GM20000 (cell line): ENCODE measurements around the gene CDIPT.
"Not testable (repeated sequence)": the region's sequence is repeated elsewhere in the genome, so short reads cannot be mapped to it uniquely, and the experiment has no call there.

Experiments
- DNase-seq: peaks from one replicate; pipeline ENCODE4 v3.0.0; 2012; ENCODE audit warnings: low spot score
- CTCF ChIP-seq: IDR thresholded peaks from 2 replicates; pipeline ENCODE4 v1.5.1; 2012; ENCODE audit warnings: mild to moderate bottlenecking, control low read depth; ENCODE audit errors: extremely low read depth, missing control alignments

Gene CDIPT

GRCh38 chr16:29876594-29877249 is 13.7 kb upstream of the CDIPT start:
- DNase-seq: peak; percentile 40
- no peak for TF ChIP-seq CTCF

- no peak for TF ChIP-seq CTCF
Observed at GRCh38 chr16:29876217-29876593, 13.2 kb upstream of the CDIPT start.

GRCh38 chr16:29875206-29875605 is 12.2 kb upstream of the CDIPT start:
- TF ChIP-seq CTCF: no peak
- DNase-seq: no peak

More at GRCh38 chr16:29876217-29876593, 13.2 kb upstream of the CDIPT start:
- no peak for DNase-seq

GRCh38 chr16:29873319-29873718 is 10.3 kb upstream of the CDIPT start:
- TF ChIP-seq CTCF: no peak
- DNase-seq: no peak

- no peak for TF ChIP-seq CTCF
- no peak for DNase-seq
Observed at GRCh38 chr16:29871822-29872546, 9.0 kb upstream of the CDIPT start.

- DNase-seq: not testable (repeated sequence)
Observed at GRCh38 chr16:29869067-29869466, 6.0 kb upstream of the CDIPT start.

- no peak for TF ChIP-seq CTCF
- no peak for DNase-seq
Observed at GRCh38 chr16:29868396-29869009, 5.5 kb upstream of the CDIPT start.

- no peak for TF ChIP-seq CTCF
- DNase-seq: no peak
Observed at GRCh38 chr16:29864205-29864604, 1.2 kb upstream of the CDIPT start.
